Fibroblast of skin of back (primary cell): ENCODE results near the gene MIA.
"Not testable (repeated sequence)": the region's sequence is repeated elsewhere in the genome, so short reads cannot be mapped to it uniquely, and the experiment has no call there.

Experiments
- DNase-seq: peaks from one replicate; pipeline ENCODE4 v3.0.0-alpha.2; 2013

Gene MIA

GRCh38 chr19:40822704-40823553 is 47.6 kb downstream of the MIA start:
- peak; percentile 34 for DNase-seq

- not testable (repeated sequence) for DNase-seq
Observed at GRCh38 chr19:40824916-40825315, 49.6 kb downstream of the MIA start.

- DNase-seq: not testable (repeated sequence)
Observed at GRCh38 chr19:40825460-40826095, 50.3 kb downstream of the MIA start.

GRCh38 chr19:40826312-40826698 is 51.0 kb downstream of the MIA start:
- not testable (repeated sequence) for DNase-seq

GRCh38 chr19:40826699-40827385 is 51.5 kb downstream of the MIA start:
- DNase-seq: not testable (repeated sequence)
